D341Med (cell line): ENCODE measurements around the gene SRRM4.
A peak's percentile ranks its signal among the peaks of the same experiment; 100 is the strongest.

Source experiments
- DNase-seq: peaks from one replicate; pipeline ENCODE4 v3.0.0; 2012; ENCODE audit warnings: low spot score

The SRRM4 gene

DNA sequence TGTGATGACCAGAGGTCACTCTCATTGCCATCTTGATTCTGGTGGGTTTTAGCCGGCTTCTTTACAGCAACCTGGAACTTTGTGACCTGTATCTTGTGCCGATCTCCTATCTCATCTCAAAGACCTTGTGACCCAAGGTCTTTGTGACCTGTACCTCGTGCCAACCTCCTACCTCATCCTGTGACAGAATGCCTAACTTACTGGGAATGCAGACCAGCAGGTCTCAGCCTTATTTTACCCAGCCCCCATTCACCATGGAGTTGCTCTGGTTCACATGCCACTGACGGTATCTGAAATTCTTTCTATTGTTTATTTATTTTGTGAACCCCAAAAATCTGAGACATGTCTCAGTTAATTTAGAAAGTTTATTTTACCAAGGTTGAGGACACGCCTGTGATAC, 189.9 kb downstream of the SRRM4 start:
- DNase-seq, result no peak

DNA sequence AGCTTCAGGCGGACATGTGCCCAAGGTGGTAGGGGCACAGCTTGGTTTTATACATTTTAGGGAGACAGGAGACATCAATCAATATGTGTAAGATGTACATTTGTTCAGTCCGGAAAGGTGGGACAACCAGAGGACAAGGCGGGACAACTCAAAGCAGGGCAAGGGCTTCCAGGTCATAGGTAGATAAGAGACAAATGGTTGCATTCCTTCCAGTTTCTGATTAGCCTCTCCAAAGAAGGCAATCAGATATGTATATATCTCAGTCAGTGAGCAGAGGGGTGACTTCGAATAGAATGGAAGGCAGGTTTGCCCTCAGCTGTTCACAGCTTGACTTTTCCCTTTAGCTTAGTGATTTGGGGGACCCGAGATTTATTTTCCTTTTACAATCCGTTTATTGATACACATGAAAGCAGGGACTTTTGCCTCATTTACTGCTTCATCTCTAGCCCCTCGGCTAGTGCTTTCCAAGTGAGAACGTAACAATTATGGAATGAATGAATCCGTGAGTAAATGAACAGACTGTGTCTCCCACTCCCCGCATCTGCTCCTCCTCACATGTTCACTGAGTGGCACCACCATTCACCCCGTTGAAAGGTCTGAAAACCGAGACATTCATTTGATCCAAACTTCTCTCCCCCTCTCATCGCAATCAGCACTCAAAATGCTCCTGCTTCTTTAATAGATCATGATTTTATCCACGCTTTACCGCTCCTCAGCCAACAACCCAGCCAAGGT, 190.5 kb downstream of the SRRM4 start:
- no peak for DNase-seq

DNA sequence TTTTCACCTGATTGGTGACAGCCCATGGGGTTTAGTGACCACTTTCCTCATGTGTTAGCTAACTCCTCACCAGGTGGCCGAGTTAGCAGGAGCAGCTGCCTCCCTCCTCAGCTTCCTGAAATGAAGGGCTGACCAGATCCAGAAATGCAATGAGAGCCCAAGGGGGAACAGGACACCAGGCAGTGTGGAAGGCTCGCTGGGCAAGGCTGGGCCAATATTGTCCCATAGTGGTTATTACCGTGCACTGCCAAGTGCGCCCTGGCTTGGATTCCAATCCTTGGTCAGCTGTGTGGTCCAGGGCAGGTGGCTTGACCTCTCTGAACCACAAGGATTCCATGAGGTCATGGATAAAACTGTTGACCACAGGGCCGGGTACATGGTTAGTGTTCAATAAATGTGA, 193.7 kb downstream of the SRRM4 start:
- no peak for DNase-seq

DNA sequence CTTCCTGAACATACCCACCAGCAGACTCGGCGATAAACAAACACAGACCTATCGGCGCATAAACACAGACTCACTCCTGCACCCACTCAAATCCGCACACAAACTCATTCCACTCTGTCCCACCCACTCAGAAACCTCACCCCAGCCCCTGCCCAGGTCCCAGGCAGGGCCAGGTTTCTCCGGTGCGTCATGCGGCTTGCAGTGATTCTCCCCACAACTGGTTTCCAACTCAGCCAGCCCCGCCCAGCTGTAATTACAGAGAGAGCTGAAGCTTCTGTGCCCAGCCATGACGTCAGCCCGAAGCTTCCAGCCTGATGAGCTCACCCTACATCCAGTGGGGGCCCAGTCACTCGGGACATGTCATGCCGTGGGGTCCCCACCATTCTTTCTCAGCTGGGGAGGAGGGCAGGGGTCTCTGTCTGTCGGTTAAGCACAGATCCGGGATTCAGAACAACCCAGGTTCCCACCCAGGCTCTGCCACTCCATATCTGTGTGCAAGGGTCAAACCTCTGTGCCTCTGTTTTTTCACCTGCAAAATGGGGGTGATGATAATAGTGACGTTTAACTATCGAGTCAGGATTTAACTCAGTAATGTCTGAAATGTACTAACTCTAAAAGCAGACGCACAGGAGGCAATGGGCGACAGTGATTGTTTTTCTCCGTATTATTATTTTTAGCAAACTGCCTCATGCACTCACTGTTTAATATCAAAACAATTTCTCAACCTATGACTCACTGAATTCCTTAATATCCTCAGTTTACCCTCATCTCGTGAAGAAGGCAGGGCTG, 195.1 kb downstream of the SRRM4 start:
- DNase-seq, result peak; percentile 78

DNA sequence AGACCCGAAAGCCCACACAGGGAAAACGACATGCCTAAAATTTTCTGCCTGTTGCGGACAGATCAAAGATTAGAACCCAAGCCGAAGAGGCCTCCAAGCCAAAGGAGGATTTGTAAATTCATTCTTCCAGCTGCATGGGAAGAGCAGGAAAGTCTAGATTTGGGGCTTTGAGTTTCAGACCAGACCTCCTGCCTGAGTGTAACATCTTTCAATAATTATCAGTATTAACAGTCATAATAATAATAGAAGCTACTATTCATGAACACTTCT, 195.7 kb downstream of the SRRM4 start:
- DNase-seq, result no peak

DNA sequence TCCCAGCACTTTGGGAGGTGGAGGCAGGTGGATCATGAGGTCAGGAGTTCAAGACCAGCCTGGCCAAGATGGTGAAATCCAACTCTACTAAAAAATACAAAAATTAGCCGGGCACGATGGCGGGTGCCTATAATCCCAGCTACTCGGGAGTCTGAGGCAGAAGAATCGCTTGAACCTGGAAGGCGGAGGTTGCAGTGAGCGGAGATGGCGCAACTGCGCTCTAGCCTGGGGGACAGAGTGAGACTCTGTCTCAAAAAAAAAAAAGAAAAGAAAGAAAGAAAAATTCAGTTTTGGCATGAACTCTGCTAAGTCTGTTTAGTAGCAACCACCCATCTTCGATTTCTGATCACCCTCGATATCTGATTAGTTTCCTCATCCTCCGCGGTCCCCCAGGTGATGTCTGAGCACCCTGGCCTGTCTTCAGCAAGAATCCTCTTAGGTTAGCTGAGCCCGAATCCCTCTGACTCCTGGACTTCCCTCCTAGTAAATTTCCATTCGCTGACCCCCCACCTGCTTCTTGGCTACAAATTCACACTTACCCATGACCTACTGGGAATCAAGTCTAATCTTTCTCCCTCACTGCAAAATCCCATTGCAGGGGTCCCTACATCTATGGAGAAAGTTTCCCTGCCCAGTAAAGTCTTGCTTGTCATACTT, 196.5 kb downstream of the SRRM4 start:
- no peak for DNase-seq

DNA sequence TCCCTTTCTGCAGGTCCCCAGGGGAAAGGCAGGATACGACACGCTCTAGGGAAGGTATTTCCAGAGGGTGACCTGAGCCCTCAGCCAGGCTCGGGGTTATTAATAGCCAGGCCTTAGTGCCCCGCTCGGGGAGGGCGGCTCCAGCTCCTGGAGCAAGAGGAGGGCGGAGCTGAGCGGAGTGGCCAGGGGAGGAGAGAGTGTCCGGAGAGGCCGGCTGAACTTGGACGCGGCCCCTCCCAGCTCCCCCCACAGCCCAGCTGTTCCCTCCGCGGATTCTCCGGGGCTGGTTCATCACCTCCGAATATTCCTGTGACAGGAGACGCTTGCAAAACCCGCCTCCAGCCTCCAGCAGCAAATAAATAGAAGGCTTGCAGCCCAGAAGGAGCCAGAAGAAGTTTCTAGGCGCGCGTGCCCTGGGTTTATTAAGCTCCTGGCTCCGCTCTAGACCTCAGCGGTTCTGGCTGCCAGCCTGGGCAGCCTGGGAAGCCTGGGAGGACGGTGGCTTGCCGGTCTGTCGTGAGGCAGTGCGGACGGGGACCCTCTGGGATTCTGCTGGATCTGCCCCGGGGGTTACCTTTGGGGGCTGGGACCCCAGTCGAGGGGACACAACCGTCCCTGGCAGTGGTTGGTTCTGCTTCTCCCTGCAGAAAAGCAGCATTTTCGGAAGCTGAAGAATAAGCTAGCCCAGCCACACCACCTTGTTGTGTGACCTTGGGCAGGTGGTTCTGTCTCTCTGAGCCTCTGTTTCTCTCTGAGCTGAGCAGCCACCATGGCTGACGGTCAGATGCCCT, 197.4 kb downstream of the SRRM4 start, which contains the start of gene HSPB8:
Gene HSPB8 (plus strand): TSS at position 388 of the 791 bp plus-strand sequence. CDS start 382 bp downstream, at position 770.
- DNase-seq, result peak; percentile 53

DNA sequence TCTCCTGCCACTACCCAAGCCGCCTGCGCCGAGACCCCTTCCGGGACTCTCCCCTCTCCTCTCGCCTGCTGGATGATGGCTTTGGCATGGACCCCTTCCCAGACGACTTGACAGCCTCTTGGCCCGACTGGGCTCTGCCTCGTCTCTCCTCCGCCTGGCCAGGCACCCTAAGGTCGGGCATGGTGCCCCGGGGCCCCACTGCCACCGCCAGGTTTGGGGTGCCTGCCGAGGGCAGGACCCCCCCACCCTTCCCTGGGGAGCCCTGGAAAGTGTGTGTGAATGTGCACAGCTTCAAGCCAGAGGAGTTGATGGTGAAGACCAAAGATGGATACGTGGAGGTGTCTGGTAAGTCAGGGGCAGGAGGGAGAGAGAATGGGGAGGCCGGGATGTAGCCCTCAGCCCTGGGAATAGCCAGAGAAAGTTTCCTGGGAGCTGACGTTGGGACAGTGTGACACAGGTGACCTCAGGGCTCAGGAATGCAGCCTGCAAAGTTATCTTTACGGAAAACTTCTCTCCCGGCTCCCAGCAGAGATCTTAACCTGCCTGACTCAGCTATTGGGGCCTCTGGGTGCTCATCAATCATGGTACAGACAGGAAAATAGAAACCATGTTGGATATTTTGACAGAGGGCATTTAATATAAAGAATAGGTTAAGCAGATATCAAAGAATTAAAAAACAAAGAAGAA, 198.1 kb downstream of the SRRM4 start:
- no peak for DNase-seq

DNA sequence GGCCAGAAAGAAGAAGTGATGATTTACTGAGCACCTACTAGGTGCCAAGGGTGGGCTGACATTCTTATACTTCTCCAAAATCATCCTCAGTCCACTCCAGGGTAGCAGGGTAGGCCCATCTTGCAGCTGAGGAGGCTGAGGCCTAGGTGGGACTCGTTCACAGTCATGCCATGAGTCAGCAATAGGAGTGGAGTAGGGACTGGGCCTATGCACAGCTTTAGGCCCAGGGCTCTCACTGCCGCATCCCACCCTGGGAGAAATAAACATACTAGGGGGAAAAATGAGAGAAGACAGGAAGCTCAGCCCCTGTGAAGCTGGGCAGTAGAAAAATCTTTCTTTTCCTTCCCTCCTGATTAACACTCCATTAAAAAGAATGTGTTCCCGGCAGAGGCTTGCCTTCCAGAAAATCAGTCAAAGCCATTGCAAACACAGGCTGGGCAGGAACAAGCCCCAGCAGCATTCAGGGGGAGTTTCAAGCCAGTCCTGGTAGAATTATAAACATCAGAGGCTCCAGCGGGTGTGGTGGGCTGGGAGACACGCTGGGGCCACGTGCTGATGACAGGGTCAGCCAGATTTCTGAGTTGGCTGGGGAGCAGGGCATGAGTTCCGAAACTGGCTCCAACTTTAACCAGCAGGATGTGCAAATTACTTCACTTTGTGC, 199.2 kb downstream of the SRRM4 start:
- no peak for DNase-seq

DNA sequence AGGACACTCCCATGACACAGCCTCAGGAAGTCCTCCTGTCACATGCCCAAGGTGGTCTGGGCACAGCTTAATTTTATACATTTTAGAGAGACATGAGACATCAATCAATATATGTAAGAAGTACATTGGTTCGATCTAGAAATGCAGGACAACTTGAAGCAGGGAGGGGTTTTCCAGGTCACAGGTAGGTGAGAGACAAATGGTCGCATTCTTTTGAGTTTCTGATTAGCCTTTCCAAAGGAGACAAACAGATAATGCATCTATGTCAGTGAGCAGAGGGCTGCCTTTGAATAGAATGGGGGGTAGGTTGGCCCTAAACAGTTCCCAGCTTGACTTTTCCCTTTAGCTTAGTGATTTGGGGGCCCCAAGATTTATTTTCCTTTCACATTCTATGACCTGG, 199.9 kb downstream of the SRRM4 start:
- DNase-seq, result no peak

DNA sequence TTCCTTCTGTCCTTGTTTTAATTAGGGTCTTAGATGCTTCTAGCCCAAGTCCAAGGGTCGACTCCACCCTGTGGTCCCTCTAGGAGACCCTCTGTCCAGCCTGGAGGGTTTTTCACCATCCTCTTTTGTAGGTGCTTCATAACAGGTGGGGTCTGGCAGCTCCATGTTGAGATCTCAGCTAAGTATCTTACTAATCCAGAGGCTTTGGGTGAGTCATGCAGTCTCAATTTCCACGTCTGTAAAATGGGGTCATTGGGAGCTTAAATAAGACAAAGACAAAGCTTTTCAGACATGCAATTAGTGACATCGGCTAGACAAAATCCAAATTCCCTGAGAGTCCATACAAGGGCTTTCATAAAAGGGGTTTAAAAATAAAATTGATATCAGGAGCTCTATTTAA, 200.6 kb downstream of the SRRM4 start:
- DNase-seq, result no peak

DNA sequence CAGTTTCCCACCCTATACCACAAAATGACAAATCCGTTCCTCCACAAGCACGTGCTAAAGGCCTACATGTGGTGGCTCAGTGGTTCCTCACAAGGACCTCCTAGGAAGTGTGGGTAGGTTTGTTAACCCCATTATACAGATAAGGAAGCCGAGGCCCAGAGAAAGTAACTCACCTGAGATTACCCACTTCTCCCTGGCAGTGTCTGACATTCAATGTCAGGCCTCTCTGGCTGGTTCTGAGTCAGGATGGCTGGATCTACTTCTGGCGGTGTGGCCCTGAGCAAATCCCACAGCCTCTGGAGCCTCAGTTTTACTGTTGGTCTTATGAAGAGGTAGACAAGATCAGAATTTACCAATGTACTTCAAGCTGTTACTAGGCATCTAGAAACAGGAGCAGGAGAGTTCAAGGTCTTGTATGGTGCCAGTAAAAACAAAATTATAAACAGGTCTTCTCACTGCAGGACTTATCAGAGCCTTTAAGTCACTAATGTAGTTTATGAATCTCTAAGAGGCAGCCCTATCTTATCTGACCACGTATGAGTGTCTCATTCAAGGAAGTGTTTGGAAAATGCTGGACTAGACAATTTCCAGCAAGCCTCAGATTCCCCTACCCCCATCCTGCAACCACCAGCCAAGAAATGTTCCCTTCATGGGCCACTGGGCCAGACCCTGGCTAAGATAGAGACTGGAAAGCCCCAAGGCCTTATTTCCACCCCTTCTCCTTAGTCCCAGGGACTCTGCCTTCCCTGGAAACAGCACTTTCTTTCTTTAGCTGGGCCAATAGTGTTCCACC, 201.6 kb downstream of the SRRM4 start:
- no peak for DNase-seq

DNA sequence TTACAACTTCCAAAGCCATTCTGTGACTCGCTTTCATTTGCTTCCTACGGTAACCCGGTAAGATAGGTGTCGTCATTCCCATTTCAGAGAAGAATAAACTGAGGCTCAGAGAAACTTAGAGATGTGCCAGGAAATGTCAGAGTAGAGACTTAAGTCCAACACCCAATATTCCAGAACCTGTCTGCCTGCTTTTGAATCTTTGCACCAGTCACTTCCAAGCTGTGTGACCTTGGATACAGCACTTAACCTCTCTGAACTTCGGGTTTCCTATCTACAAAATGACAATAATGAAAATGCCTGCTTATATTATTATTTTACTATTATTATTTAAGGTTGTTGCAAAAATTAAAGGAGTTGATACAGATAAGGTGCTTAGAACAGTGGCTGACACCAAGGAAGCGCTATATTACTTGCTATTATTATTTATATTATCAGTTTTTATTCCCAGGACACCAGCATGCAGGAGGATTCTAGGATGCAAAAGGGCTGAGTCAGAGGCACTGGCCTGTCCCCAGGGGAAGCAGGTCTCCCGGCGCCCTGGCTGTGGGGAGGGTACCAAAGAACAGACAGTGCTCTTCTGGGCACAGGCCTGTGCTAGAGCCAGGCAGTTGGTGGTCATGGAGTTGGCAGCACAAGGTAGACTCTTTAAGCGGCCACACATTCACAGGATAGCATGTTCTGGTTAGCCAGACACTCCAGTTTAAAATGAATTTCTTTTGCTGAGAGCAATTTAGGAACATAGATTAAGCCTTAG, 202.8 kb downstream of the SRRM4 start:
- no peak for DNase-seq

DNA sequence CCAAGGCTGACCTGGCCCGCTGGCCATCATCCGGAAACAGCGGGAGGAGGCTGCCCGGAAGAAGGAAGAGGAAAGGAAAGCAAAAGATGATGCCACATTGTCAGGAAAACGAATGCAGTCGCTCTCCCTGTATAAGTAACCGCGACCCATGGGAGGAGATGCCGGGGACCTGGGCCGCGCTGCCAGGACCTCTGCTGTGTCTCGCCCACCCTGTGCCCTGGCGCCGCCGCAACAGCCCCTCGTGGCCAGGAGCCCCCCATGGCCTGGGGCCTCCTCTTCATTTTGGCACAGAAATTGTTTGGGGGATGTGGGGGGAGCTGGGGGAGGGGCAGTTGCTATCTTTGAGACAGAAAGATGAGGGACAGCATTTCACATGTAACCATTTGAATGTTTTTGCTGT, 213.9 kb downstream of the SRRM4 start:
- no peak for DNase-seq

DNA sequence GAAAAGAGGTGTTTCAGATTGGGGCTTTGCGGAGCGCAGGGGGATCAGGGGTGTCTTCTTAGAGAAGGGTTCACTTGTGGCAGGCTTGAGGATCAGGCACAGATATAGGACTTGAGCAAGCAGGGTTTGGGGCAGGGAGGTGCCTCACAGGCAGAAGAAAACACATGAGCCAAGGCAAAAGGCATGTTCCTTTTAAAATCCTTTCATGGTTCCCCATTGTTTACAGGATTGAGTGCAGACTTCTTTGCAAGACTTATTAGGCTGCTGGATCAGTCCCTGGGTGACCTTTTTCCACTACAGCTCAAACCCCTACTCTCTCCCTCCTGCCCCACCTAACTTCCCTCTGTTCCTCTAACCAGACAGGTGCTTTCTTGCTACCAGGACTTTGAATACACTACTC, 217.1 kb downstream of the SRRM4 start:
- no peak for DNase-seq

DNA sequence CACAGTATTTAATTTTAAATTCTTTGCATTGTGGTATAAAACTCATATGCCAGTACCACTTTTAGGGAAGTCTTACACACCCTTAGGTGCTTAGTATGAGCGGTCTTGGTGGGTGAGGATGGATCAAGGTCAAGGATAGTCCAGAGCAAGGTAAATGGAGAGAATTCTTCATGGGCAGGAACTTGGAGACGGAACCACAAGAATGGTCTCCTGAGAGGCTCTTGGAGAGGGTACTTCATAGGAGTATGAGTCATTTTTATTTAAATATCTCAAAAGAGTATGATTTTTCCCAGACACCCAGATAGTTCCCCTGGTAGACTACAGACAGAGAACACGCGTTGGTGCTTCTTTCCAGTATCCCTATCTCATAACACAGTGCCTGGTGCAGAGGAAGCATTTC, 219.3 kb downstream of the SRRM4 start:
- no peak for DNase-seq

DNA sequence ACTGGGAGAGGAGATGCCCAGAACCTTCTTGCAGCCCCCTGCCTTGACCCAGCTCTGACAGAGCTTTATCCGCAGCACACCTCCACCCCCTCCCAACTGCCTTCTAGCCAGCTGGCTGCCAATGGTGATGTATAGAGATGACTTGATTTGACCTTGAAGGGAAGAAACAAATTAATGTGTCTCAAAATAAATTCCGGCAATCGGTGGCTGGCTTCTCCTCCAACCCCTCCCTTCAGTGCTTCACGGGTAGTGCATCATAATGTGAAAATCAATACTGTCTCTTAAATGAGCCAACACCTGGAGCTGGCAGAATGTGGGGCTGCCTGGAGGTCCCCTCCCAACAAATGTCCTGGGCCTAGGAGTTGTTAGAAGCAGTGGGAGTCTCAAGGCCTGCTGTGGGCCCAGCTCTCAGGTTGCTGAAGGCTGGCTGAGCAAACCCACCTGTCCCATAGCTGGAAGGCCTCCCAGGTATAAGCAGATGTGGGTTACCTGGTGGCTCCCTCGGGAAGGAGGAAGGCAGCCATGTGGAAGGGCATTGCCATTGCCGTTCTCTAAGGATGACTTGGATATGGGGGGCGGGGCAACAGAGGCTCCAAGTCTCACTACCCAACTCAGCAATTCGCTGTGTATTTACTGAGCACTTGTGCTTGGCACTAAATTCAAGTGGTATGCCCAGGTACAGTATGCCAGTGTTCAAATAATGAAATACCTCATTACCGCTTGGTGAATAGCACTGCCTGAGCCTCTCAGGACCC, 220.6 kb downstream of the SRRM4 start:
- DNase-seq, result no peak

DNA sequence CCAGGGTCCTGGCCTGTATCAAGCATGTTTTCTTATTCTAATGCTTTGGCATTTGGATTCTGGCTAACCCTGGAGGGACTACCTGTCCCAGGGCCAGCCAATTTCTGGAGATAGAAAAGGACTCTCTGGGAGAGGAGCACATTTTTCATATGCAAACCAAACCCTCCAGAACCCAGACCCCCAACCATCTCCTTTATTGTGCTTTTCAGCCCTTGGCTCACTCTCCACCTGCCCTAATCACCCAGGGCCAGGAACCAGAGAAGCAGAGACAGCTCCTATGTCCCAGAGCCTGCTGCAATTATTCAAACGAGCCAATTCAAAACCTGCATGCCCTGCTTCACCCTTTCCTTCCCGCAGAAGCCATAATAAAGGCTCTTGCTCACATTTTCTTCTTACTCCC, 221.2 kb downstream of the SRRM4 start:
- no peak for DNase-seq

DNA sequence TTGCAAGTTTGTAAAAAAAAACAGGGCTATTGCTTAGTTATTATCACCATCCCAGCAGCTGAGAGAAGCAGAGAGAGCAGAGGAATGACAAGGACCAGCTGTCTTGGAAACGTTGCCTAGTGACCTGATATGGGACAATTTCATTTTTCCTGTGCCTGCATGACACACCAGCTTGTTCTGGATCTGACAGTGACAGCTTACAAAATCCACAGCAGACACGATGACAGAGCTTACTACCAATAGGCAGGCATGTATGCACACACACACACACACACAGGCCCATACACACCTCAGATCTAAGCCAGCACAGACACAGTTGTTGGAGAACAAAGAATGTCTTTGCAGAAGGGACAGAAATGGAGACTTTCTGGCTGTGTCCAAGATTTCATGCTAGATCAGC, 222.8 kb downstream of the SRRM4 start:
- no peak for DNase-seq
